ENCODE measurements around the gene PCGF1. TPM values are rescaled to one million over a fixed set of nuclear protein-coding genes. Genes with fewer than 3 reads are reported as not detected.
"Not testable (repeated sequence)": the region's sequence is repeated elsewhere in the genome, so short reads cannot be mapped to it uniquely, and the experiment has no call there.

The PCGF1 gene
- total RNA-seq, 2 experiments from 2014 or later: 23.0 to 31.4 TPM

DNA sequence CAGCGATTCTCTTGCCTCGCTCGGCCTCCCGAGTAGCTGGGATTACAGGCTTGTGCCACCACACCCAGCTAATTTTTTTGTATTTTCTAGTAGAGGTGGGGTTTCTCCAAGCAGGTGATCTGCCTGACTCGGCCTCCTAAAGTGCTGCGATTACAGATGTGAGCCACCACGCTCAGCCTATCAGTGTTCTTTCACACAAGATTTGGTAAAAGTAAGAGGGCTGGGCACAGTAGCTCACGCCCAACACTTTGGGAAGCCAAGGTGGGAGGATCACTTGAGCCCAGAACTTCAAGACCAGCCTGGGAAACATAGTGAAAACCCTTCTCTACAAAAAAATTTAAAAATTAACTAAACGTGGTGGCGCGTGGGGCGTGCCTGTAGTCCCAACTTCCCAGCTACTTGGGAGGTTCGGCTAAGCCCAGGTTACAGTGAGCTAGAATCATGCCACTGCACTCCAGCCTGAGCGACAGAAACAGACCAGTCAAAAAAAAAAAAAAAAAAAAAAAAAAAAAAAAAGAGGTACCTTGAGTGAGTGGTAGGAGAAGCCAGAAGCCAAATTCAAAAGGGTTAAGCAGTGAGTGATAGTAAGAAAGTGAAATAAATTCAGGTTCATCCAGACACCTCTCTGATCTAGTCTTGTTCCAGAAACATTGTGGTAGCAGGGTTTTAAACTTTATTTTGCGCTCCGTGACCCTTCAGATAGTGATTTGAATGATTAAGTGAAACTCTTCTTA, 36.0 kb downstream of the PCGF1 start:
- ChIA-PET CTCF (interaction anchor here (0.6 to 2.9 kb wide), 8 partner anchors 11 to 117 kb away, joined by 3 to 34 read pairs (median 4); partner anchors contain the start of genes CCDC142, INO80B, TTC31 and WBP1), POLR2A (interaction anchor here (1.2 to 4.0 kb wide), 8 partner anchors 10 to 264 kb away, joined by 3 to 81 read pairs (median 11); partner anchors contain the start of genes AUP1, CCDC142, HTRA2 and LBX2)
- H3K27ac Mint-ChIP-seq: peak overlapping the region; percentile 98
- DNase-seq: no peak
- H3K4me1 Mint-ChIP-seq: peaks cover 39% of the 10 kb centered on the region
- peaks cover 39% of the 10 kb centered on the region for H3K36me3 Mint-ChIP-seq (ENCODE audit: low read depth)
- no peaks in the 10 kb centered on the region for H3K27me3 Mint-ChIP-seq
- H3K9me3 Mint-ChIP-seq: no peaks in the 10 kb centered on the region
- H3K4me3 Mint-ChIP-seq: peak overlapping the region; percentile 97

DNA sequence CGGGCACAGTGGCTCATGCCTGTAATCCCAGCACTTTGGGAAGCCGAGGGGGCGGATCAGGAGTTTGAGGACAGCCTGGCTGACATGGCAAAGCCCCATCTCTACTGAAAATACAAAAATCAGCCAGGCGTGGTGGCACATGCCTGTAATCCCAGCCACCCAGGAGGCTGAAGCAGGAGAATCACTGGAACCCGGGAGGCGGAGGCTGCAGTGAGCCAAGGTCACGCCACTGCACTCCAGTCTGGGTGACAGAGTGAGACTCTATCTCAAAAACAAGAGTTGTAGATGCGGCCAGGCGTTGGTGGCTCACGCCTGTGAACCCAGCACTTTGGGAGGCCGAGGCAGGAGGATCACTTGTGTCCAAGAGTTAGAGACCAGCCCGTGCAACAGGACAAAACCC, 36.8 kb downstream of the PCGF1 start:
- Mint-ChIP-seq H3K4me3 (peak overlapping the region; percentile 60), H3K4me1 (peaks cover 43% of the 10 kb centered on the region), H3K27ac (peak overlapping the region; percentile 83), H3K36me3 (ENCODE audit: low read depth) (peaks cover 39% of the 10 kb centered on the region)
- CTCF ChIA-PET: interaction anchor here (0.6 to 2.9 kb wide), 6 partner anchors 12 to 115 kb away, joined by 3 to 34 read pairs (median 4); partner anchors contain the start of genes CCDC142, INO80B, TTC31 and WBP1
- H3K27me3 Mint-ChIP-seq, DNase-seq, H3K9me3 Mint-ChIP-seq: not testable (repeated sequence)
- POLR2A ChIA-PET: interaction anchor here (2.0 to 4.0 kb wide), 4 partner anchors 11 to 28 kb away, joined by 5 to 81 read pairs (median 24); partner anchors contain the start of genes CCDC142, LBX2, TTC31 and WBP1

GRCh38 chr2:74464406-74464805, 43.1 kb downstream of the PCGF1 start:
- ChIA-PET CTCF (interaction anchor here (0.6 to 1.4 kb wide), 3 partner anchors 10 to 67 kb away, joined by 3 to 6 read pairs (median 4); partner anchors contain the start of gene INO80B), POLR2A (interaction anchor here (0.7 to 6.7 kb wide), 7 partner anchors 8 to 130 kb away, joined by 3 to 65 read pairs (median 4); partner anchors contain the start of genes AUP1, CCDC142, HTRA2 and INO80B)
- Mint-ChIP-seq H3K4me3 (peak overlapping the region; percentile 99), H3K27ac (peak overlapping the region; percentile 67), H3K9me3 (no peaks in the 10 kb centered on the region), H3K36me3 (ENCODE audit: low read depth) (peaks cover 21% of the 10 kb centered on the region), H3K4me1 (peaks cover 42% of the 10 kb centered on the region), H3K27me3 (no peaks in the 10 kb centered on the region)
- DNase-seq: no peak

GRCh38 chr2:74462786-74463105, 44.7 kb downstream of the PCGF1 start:
- H3K27ac Mint-ChIP-seq: no peak overlapping the region
- DNase-seq: no peak
- no peaks in the 10 kb centered on the region for H3K9me3 Mint-ChIP-seq
- ChIA-PET CTCF (no interaction called here), POLR2A (interaction anchor here (1.7 kb wide), 1 partner anchor 10 kb away, joined by 8 read pairs; the partner anchor contains the start of gene MRPL53)
- H3K4me3 Mint-ChIP-seq: peak overlapping the region; percentile 36
- H3K27me3 Mint-ChIP-seq: no peaks in the 10 kb centered on the region
- H3K36me3 Mint-ChIP-seq (ENCODE audit: low read depth): peaks cover 21% of the 10 kb centered on the region
- H3K4me1 Mint-ChIP-seq: peaks cover 47% of the 10 kb centered on the region

GRCh38 chr2:74462054-74462785, 45.3 kb downstream of the PCGF1 start:
- ChIA-PET CTCF (interaction anchor here (0.6 to 1.5 kb wide), 3 partner anchors 11 to 127 kb away, joined by 3 to 7 read pairs (median 3); partner anchors contain the start of gene MRPL53), POLR2A (interaction anchor here (0.9 to 8.1 kb wide), 3 partner anchors 10 to 67 kb away, joined by 3 to 103 read pairs (median 8); partner anchors contain the start of genes AUP1, CCDC142, HTRA2 and MRPL53)
- Mint-ChIP-seq H3K36me3 (ENCODE audit: low read depth) (peaks cover 22% of the 10 kb centered on the region), H3K4me1 (peaks cover 46% of the 10 kb centered on the region), H3K4me3 (no peak overlapping the region), H3K27me3 (no peaks in the 10 kb centered on the region), H3K27ac (no peak overlapping the region), H3K9me3 (no peaks in the 10 kb centered on the region)
- DNase-seq: no peak

GRCh38 chr2:74461187-74462053, 46.1 kb downstream of the PCGF1 start:
- Mint-ChIP-seq H3K9me3 (no peaks in the 10 kb centered on the region), H3K27me3 (no peaks in the 10 kb centered on the region), H3K36me3 (ENCODE audit: low read depth) (peaks cover 27% of the 10 kb centered on the region), H3K4me3 (no peak overlapping the region), H3K27ac (no peak overlapping the region), H3K4me1 (peaks cover 52% of the 10 kb centered on the region)
- no peak for DNase-seq
- ChIA-PET POLR2A (interaction anchor here (0.9 to 8.1 kb wide), 3 partner anchors 11 to 68 kb away, joined by 3 to 103 read pairs (median 8); partner anchors contain the start of genes AUP1, CCDC142, HTRA2 and MRPL53), CTCF (interaction anchor here (0.6 to 1.5 kb wide), 3 partner anchors 11 to 128 kb away, joined by 3 to 7 read pairs (median 3); partner anchors contain the start of gene MRPL53)

- POLR2A ChIA-PET: interaction anchor here (1.0 to 8.1 kb wide), 5 partner anchors 12 to 282 kb away, joined by 3 to 103 read pairs (median 8); partner anchors contain the start of genes AUP1, CCDC142, HTRA2 and MOB1A
- Mint-ChIP-seq H3K4me3 (peak overlapping the region; percentile 88), H3K27ac (peak overlapping the region; percentile 40), H3K36me3 (ENCODE audit: low read depth) (peaks cover 30% of the 10 kb centered on the region), H3K4me1 (peaks cover 55% of the 10 kb centered on the region)
- CTCF ChIA-PET: interaction anchor here (0.6 kb wide), 1 partner anchor 9 kb away, joined by 3 read pairs; no protein-coding TSS in a partner anchor
- not testable (repeated sequence) for H3K27me3 Mint-ChIP-seq, DNase-seq, H3K9me3 Mint-ChIP-seq
These were observed 47.3 kb downstream of the PCGF1 start for GRCh38 chr2:74460187-74460586.

GRCh38 chr2:74459503-74460118, 47.9 kb downstream of the PCGF1 start:
- Mint-ChIP-seq H3K36me3 (ENCODE audit: low read depth) (peaks cover 34% of the 10 kb centered on the region), H3K27ac (peak overlapping the region; percentile 58), H3K4me3 (peak overlapping the region; percentile 88), H3K4me1 (peaks cover 61% of the 10 kb centered on the region)
- H3K27me3 Mint-ChIP-seq, DNase-seq, H3K9me3 Mint-ChIP-seq: not testable (repeated sequence)
- CTCF ChIA-PET: interaction anchor here (0.6 to 5.6 kb wide), 4 partner anchors 10 to 128 kb away, joined by 3 to 53 read pairs (median 30); partner anchors contain the start of genes AUP1, CCDC142, HTRA2 and TTC31
- POLR2A ChIA-PET: interaction anchor here (0.8 to 8.1 kb wide), 20 partner anchors 8 to 390 kb away, joined by 3 to 103 read pairs (median 6); partner anchors contain the start of genes AUP1, C2orf81, CCDC142 and DQX1

DNA sequence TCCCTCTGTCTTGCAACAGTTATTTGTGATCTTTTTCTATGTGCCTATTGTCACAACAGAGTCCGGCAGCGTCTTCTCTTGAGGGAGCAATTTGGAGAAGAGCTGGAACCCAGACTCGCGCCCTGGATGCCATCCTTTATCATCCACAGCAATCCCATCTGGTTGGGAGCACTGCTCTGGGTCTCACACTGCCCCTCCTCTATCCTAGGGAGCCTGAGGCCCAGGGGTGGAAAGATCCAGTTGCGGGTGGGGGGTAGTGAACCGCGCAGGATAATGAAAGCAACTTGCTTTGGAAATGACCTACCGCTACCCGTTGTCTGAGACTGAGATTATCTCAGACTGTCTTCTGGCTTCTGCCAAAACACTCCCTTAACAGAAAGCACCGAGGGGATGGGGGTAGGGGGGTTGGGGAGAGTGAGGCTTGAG, 48.5 kb downstream of the PCGF1 start:
- Mint-ChIP-seq H3K27me3 (no peaks in the 10 kb centered on the region), H3K4me3 (peak overlapping the region; percentile 88), H3K27ac (peak overlapping the region; percentile 95), H3K9me3 (no peaks in the 10 kb centered on the region), H3K36me3 (ENCODE audit: low read depth) (peaks cover 34% of the 10 kb centered on the region), H3K4me1 (peaks cover 62% of the 10 kb centered on the region)
- POLR2A ChIA-PET: interaction anchor here (0.8 to 8.1 kb wide), 24 partner anchors 8 to 390 kb away, joined by 3 to 103 read pairs (median 6); partner anchors contain the start of genes AUP1, C2orf81, CCDC142 and DQX1
- CTCF ChIA-PET: interaction anchor here (0.7 to 5.6 kb wide), 8 partner anchors 9 to 128 kb away, joined by 3 to 53 read pairs (median 10); partner anchors contain the start of genes AUP1, CCDC142, HTRA2 and MRPL53
- peak; percentile 35 for DNase-seq

DNA sequence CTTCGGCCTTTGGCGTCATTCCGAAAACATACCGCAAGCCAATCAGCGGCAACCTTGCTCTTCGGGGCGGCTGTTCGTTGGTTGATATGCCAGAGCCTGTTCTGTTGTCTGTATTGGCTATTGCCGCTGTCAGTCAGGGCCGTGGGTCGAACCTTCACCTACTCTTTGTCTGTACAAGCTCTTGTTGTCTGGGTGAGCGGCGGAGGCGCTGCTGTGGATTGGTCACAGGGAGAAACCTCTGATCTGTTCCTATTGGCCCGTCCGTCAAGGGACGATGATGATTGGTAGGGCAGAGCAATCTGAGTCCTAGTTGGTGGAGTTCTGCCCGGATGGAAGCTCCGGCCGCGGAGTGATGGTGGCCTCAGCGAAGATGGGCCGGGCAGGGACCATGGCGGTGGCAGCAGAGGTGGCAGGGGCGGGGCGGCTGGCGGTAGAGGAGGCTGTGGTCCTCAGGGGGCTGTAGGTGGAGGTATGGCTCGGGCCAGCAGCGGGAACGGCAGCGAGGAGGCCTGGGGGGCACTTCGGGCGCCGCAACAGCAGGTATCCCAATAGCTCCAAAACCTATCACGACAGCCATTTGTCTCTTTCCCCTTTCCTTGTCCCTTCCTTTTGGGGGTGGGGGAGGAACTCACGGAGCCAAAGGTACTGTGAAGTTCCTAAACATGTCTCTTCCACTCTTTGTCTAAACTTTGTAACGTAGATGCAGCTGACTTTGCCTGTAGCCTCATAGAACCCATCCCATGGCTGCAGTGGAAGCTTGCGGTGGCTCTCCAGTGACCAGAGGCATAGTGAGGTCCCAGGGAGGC, 49.2 kb downstream of the PCGF1 start, which contains the start of gene WBP1:
TSS of gene WBP1 (plus strand) at position 307 of the 806 bp plus-strand sequence. CDS start at position 472, 165 bp downstream.
- POLR2A ChIA-PET: interaction anchor here (0.8 to 8.1 kb wide), 27 partner anchors 9 to 391 kb away, joined by 3 to 103 read pairs (median 6); partner anchors contain the start of genes AUP1, C2orf81, CCDC142 and DQX1
- CTCF ChIA-PET: interaction anchor here (0.7 to 5.6 kb wide), 10 partner anchors 9 to 379 kb away, joined by 3 to 53 read pairs (median 6); partner anchors contain the start of genes AUP1, CCDC142, HTRA2 and MRPL53
- Mint-ChIP-seq H3K27ac (peak within 1 kb of the TSS; percentile 95), H3K27me3 (no peaks in the 10 kb centered on the region), H3K36me3 (ENCODE audit: low read depth) (peaks cover 34% of the 10 kb centered on the region), H3K4me3 (peak within 1 kb of the TSS; percentile 88), H3K4me1 (peaks cover 60% of the 10 kb centered on the region), H3K9me3 (no peaks in the 10 kb centered on the region)
- peak; percentile 100 for DNase-seq
